HepG2 (cell line): Measurements from ENCODE around the gene FOSB. TPM values are rescaled to one million over a fixed set of nuclear protein-coding genes. Genes with fewer than 3 reads are reported as not detected.
A peak's percentile ranks its signal among the peaks of the same experiment; 100 is the strongest.

Experiments
- ATM ChIP-seq: fragments of 450-650 bp; IDR thresholded peaks from 2 replicates; pipeline ENCODE4 v1.7.1; 2017; ENCODE audit warnings: mild to moderate bottlenecking, borderline replicate concordance
- CBX5 ChIP-seq: sonication (generic); formaldehyde crosslinking; IDR thresholded peaks from 2 replicates; pipeline ENCODE4 v1.4.0; 2020; ENCODE audit warnings: missing genetic modification reagents, borderline replicate concordance
- CEBPZ ChIP-seq: IDR thresholded peaks from 2 replicates; pipeline ENCODE4 v1.6.1; 2012; ENCODE audit warnings: low read length, improper control_type of control experiment
- DNMT1 ChIP-seq: sonication (generic); formaldehyde crosslinking; IDR thresholded peaks from 2 replicates; pipeline ENCODE4 v1.5.1; 2020; ENCODE audit warnings: mild to moderate bottlenecking, missing genetic modification reagents
- EEA1 ChIP-seq: sonication (generic); formaldehyde crosslinking; IDR thresholded peaks from 2 replicates; pipeline ENCODE4 v1.5.1; 2020; ENCODE audit warnings: mild to moderate bottlenecking, missing genetic modification reagents, borderline replicate concordance
- FOXP4 ChIP-seq: sonication (generic); formaldehyde crosslinking; IDR thresholded peaks from 2 replicates; pipeline ENCODE4 v1.4.0; 2020; ENCODE audit warnings: missing genetic modification reagents
- FUBP1 ChIP-seq: sonication (generic); formaldehyde crosslinking; IDR thresholded peaks from 2 replicates; pipeline ENCODE4 v1.5.1; 2020; ENCODE audit warnings: missing genetic modification reagents, mild to moderate bottlenecking, borderline replicate concordance
- GATAD1 ChIP-seq: IDR thresholded peaks from 2 replicates; pipeline ENCODE4 v1.6.1; 2016; ENCODE audit warnings: missing genetic modification reagents, missing compliant biosample characterization
- MAFG ChIP-seq: sonication (generic); formaldehyde crosslinking; IDR thresholded peaks from 2 replicates; pipeline ENCODE4 v1.5.1; 2020; ENCODE audit warnings: mild to moderate bottlenecking, missing genetic modification reagents
- MBNL3 ChIP-seq: fragments of 250-450 bp; sonication (Bioruptor Pico); conservative IDR thresholded peaks from 2 replicates; pipeline ENCODE4 v1.8.0; 2022; ENCODE audit warnings: mild to moderate bottlenecking, inconsistent platforms
- MEIS2 ChIP-seq: sonication (generic); formaldehyde crosslinking; IDR thresholded peaks from 2 replicates; pipeline ENCODE4 v1.9.0; 2021; ENCODE audit warnings: mild to moderate bottlenecking, missing genetic modification reagents
- NBN ChIP-seq: fragments of 450-650 bp; conservative IDR thresholded peaks from 2 replicates; pipeline ENCODE4 v1.6.1; 2017
- NCOA1 ChIP-seq: sonication (generic); formaldehyde crosslinking; IDR thresholded peaks from 2 replicates; pipeline ENCODE4 v1.9.0; 2021; ENCODE audit warnings: missing genetic modification reagents
- RFXAP ChIP-seq: sonication (generic); formaldehyde crosslinking; IDR thresholded peaks from 2 replicates; pipeline ENCODE4 v1.4.0; 2020; ENCODE audit warnings: missing genetic modification reagents, borderline replicate concordance
- SIX1 ChIP-seq: sonication (generic); formaldehyde crosslinking; IDR thresholded peaks from 2 replicates; pipeline ENCODE4 v1.4.0; 2020; ENCODE audit warnings: missing genetic modification reagents, borderline replicate concordance
- SP2 ChIP-seq: sonication (generic); formaldehyde crosslinking; IDR thresholded peaks from 2 replicates; pipeline ENCODE4 v1.5.1; 2020; ENCODE audit warnings: mild to moderate bottlenecking, missing genetic modification reagents
- TARDBP ChIP-seq: sonication (generic); formaldehyde crosslinking; IDR thresholded peaks from 2 replicates; pipeline ENCODE4 v1.8.0; 2022; ENCODE audit warnings: mild to moderate bottlenecking, missing genetic modification reagents
- TBX3 ChIP-seq: fragments of 450-650 bp; IDR thresholded peaks from 2 replicates; pipeline ENCODE4 v1.6.1; 2017; ENCODE audit warnings: antibody characterized with exemption, mild to moderate bottlenecking, inconsistent platforms, borderline replicate concordance
- TCF7 ChIP-seq: sonication (generic); IDR thresholded peaks from 2 replicates; pipeline ENCODE4 v1.6.1; 2016; ENCODE audit warnings: antibody characterized with exemption, low read depth
- TMF1 ChIP-seq: sonication (generic); formaldehyde crosslinking; IDR thresholded peaks from 2 replicates; pipeline ENCODE4 v1.8.1; 2022; ENCODE audit warnings: low read depth, missing genetic modification reagents
- TSC22D2 ChIP-seq: sonication (generic); formaldehyde crosslinking; IDR thresholded peaks from 2 replicates; pipeline ENCODE4 v1.5.1; 2020; ENCODE audit warnings: missing genetic modification reagents, mild to moderate bottlenecking, borderline replicate concordance
- polyA plus RNA-seq, 8 experiments: library from polyadenylated mRNA; depleted of rRNA in 3 of 8; stranded (reverse) in 7 of 8; unstranded in 1 of 8; fragments of >200 nt; fragmentation: Illumina TruSeq in 4 of 8; extraction: Trizol in 4 of 8; gene quantifications; 2 replicates each; pipeline versions ENCODE4 v1.2.1 to v1.2.3, GENCODE V29; 2011 to 2016; ENCODE audit warnings: low read depth in 4 of 8, missing spikeins in 1 of 8, mixed read lengths in 1 of 8; ENCODE audit not compliant: insufficient read depth in 1 of 8
- total RNA-seq, 5 experiments: library from RNA; depleted of rRNA; stranded (reverse); fragments of >200 nt; fragmentation: Illumina TruSeq; extraction: Trizol; gene quantifications; 2 replicates each; pipeline ENCODE4 v1.2.3, GENCODE V29; 2016; ENCODE audit warnings: low read depth in 1 of 5
- TF ChIP-seq, protein P1 (sequence below): sonication (generic); formaldehyde crosslinking; IDR thresholded peaks from 2 replicates; pipeline ENCODE4 v1.4.0; 2020; ENCODE audit warnings: missing genetic modification reagents

Gene FOSB
- total and polyA plus RNA-seq, 2 of the 13 experiments (the other 11 are each of a cell fraction or from before 2014, with no cell fraction given) = 2.8 to 6.0 TPM

DNA sequence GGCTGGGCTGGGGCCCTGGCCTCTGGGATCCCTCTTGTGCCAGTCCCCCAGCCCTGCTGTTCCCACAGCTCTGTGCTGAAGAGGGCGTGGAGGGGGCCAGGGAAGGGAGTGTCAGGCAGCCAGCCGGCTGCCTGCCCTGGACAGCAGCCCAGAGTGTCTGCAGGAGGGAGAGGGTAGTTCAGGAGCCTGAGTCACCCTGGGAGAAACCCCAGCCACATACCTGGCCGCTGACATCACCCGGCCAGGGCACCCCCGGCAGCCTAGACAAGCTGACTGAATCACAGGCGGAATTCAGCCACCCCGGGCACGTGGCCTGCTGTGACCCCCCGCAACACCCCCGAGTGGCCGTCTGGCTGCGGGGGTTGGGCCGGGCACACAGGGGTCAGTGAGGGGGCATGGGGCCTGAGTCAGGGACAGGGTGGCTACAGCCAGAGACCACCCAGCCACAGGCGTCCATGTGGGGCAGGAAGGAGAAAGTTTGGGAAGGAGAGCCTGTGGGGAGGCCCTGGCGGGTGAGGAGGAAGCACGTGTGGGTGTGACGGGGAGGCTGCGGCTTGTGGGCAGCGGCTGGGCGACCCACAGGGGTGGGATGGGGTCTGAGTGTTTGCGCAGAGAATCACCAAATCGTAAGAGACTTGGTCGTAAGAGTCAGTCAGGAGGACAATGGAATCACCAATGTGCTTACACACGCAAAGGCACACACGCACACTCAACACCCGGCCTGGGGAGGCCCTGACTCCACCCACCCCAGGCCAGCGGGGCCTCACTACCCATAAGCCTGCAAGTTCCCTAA lies 11.9 kb upstream of the FOSB start (continued):
- no peak for TF ChIP-seq FUBP1 (CRISPR knock-in tag)
- no peak; the same call in 1 of the 2 replicates for TF ChIP-seq GATAD1
- no peak for TF ChIP-seq TMF1 (CRISPR knock-in tag)
- TF ChIP-seq SIX1 (CRISPR knock-in tag) = no peak
- TF ChIP-seq MBNL3 = no peak
- TF ChIP-seq, protein P1, sequence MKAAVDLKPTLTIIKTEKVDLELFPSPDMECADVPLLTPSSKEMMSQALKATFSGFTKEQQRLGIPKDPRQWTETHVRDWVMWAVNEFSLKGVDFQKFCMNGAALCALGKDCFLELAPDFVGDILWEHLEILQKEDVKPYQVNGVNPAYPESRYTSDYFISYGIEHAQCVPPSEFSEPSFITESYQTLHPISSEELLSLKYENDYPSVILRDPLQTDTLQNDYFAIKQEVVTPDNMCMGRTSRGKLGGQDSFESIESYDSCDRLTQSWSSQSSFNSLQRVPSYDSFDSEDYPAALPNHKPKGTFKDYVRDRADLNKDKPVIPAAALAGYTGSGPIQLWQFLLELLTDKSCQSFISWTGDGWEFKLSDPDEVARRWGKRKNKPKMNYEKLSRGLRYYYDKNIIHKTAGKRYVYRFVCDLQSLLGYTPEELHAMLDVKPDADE (CRISPR knock-in tag) = no peak
- TF ChIP-seq TARDBP (CRISPR knock-in tag) = no peak
- peak; percentile 31; the same call in 1 of the 2 replicates for TF ChIP-seq CBX5 (CRISPR knock-in tag)
- no peak for TF ChIP-seq SP2 (CRISPR knock-in tag)
- no peak for TF ChIP-seq NBN
- 0 out of 2 replicates have a peak, but pooled peaks have one; percentile 34 for TF ChIP-seq FOXP4 (CRISPR knock-in tag)
- TF ChIP-seq NCOA1 (CRISPR knock-in tag) = no peak
- TF ChIP-seq TSC22D2 (CRISPR knock-in tag) = no peak
- no peak for TF ChIP-seq MAFG (CRISPR knock-in tag)
- peak; percentile 80; the same call in 1 of the 2 replicates for TF ChIP-seq MEIS2 (CRISPR knock-in tag)
- 0 out of 2 replicates have a peak, but pooled peaks have one; percentile 26 for TF ChIP-seq TBX3
- no peak for TF ChIP-seq DNMT1
- no peak for TF ChIP-seq EEA1 (CRISPR knock-in tag)
- 0 out of 2 replicates have a peak, but pooled peaks have one; percentile 17 for TF ChIP-seq RFXAP (CRISPR knock-in tag)
- no peak for TF ChIP-seq ATM
- TF ChIP-seq TCF7 = no peak
- TF ChIP-seq CEBPZ = no peak
